Measurements from ENCODE around the gene ZNF726. TPM values are rescaled to one million over a fixed set of nuclear protein-coding genes. Genes with fewer than 3 reads are reported as not detected.

Gene ZNF726
- total and polyA plus RNA-seq, 2 donors (not counting 3 experiments of a cell fraction or from before 2014, with no cell fraction given) = 3.8 to 4.7 TPM

- FAIRE-seq = no peak
- ChIA-PET POLR2A (no interaction called here), CTCF (no interaction called here)
These were observed 46.1 kb upstream of the ZNF726 start for GRCh38 chr19:23868630-23869029.

More at GRCh38 chr19:23868630-23869029, 46.1 kb upstream of the ZNF726 start:
- dilution Hi-C loops (cut with MboI; ENCODE audit: extremely low pct_ligation_motif_present, low sequenced_read_pairs) = no loop called here
- H3K9me1 ChIP-seq (replicated peaks; ENCODE audit: control insufficient read depth, extremely low read depth, insufficient read depth, low read length) = no peaks in the 10 kb centered on the region
- no peak overlapping the region for H2AFZ ChIP-seq (ENCODE audit: low read depth, low read length)
- no peaks in the 10 kb centered on the region for H3K27me3 ChIP-seq (ENCODE audit: control insufficient read depth in 2 of 2, insufficient read depth in 2 of 2, low read length in 2 of 2)
- DNase-seq (ENCODE audit: low read depth, low spot score) = no peak
- H3K4me2 ChIP-seq (ENCODE audit: insufficient read depth, low read length) = no peak overlapping the region
- H3K27ac ChIP-seq (ENCODE audit: insufficient read depth, low read depth, low read length) = no peak overlapping the region
- no peaks in the 10 kb centered on the region for H3K79me2 ChIP-seq (ENCODE audit: control insufficient read depth, insufficient read depth, low read length)
- no peaks in the 10 kb centered on the region for H3K36me3 ChIP-seq (ENCODE audit: control insufficient read depth in 2 of 2, extremely low read depth in 1 of 2, insufficient read depth in 2 of 2, low read length in 2 of 2)
- H3K4me3 ChIP-seq (replicated peaks in 1 of 3; ENCODE audit: insufficient read depth in 1 of 3, low read depth in 1 of 3, low read length in 3 of 3) = no peak overlapping the region
- H3K9me3 ChIP-seq (replicated peaks; ENCODE audit: control insufficient read depth, insufficient read depth, low read length) = no peaks in the 10 kb centered on the region
- intact Hi-C loops (cut with micrococcal nuclease) = no loop called here
- TF ChIP-seq GATA2 (IDR thresholded peaks at IDR 0.05; ENCODE audit: insufficient read depth, insufficient read length, low read depth, low read length) = no peak
- no peak for TF ChIP-seq MYC (IDR thresholded peaks at IDR 0.05; ENCODE audit: low read depth, low read length)
- no peak for TF ChIP-seq EZH2 (IDR thresholded peaks at IDR 0.05; ENCODE audit: borderline replicate concordance, low read depth, low read length, severe bottlenecking)
- TF ChIP-seq CTCF (IDR thresholded peaks at IDR 0.05; ENCODE audit: extremely low read depth in 1 of 2, insufficient read depth in 1 of 2, low read depth in 1 of 2, low read length in 2 of 2) = no peak
- no peak for TF ChIP-seq POLR2AphosphoS5 (IDR thresholded peaks at IDR 0.05; ENCODE audit: insufficient read depth, low read depth, low read length)
- TF ChIP-seq JUN (IDR thresholded peaks at IDR 0.05; ENCODE audit: borderline replicate concordance, insufficient read depth, insufficient read length, low read depth) = no peak
- no peak for TF ChIP-seq POLR2A (IDR thresholded peaks at IDR 0.05; ENCODE audit: low read depth, low read length)
- TF ChIP-seq FOS (IDR thresholded peaks at IDR 0.05; ENCODE audit: borderline replicate concordance, insufficient read depth, low read length) = no peak
- no peak for TF ChIP-seq MAX (IDR thresholded peaks at IDR 0.05; ENCODE audit: insufficient read depth, insufficient read length)
- no TSS peak for BruUV-seq (replicated peaks)
- no peak overlapping the region for H3K9ac ChIP-seq (replicated peaks; ENCODE audit: extremely low read depth, insufficient read depth, low read length)
- no peaks in the 10 kb centered on the region for H4K20me1 ChIP-seq (replicated peaks; ENCODE audit: control insufficient read depth, extremely low read depth, insufficient read depth, low read length)
- H3K4me1 ChIP-seq (ENCODE audit: control insufficient read depth, extremely low read depth, insufficient read depth, low read length) = no peaks in the 10 kb centered on the region

Measured in endothelial cell of umbilical vein (primary cell).